H1 (cell line): ENCODE measurements around the gene OR5AR1. TPM values are rescaled to one million over a fixed set of nuclear protein-coding genes. Genes with fewer than 3 reads are reported as not detected.

ENCODE experiments used
- CBX8 ChIP-seq: fragments of 300-800, 300-1000 bp; sonication (generic); IDR thresholded peaks from 2 replicates; pipeline ENCODE4 v1.7.1; 2016; ENCODE audit warnings: low read depth, low read length, borderline replicate concordance
- CHD1 ChIP-seq: IDR thresholded peaks from 2 replicates; pipeline ENCODE4 v1.6.1; 2012; ENCODE audit warnings: low read depth, low read length, improper control_type of control experiment
- CHD2 ChIP-seq: IDR thresholded peaks from 2 replicates; pipeline ENCODE4 v1.6.1; 2012; ENCODE audit warnings: low read length, improper control_type of control experiment
- CREB1 ChIP-seq: IDR thresholded peaks from 2 replicates; pipeline ENCODE4 v1.6.1; 2012; ENCODE audit warnings: inconsistent platforms
- CTBP2 ChIP-seq: IDR thresholded peaks from 2 replicates; pipeline ENCODE4 v1.7.0; 2011; ENCODE audit warnings: borderline replicate concordance, mild to moderate bottlenecking, moderate library complexity, mixed read lengths, low read length; ENCODE audit not compliant: insufficient read depth, insufficient read length
- CTCF ChIP-seq, 3 experiments: IDR thresholded peaks; 1 replicate in 2 of 3; 2 replicates in 1 of 3; pipeline versions ENCODE4 v1.5.1 to v1.6.1; 2011; ENCODE audit warnings: low read length in 3 of 3, mild to moderate bottlenecking in 3 of 3, inconsistent platforms in 2 of 3, low read depth in 1 of 3, moderate library complexity in 1 of 3; ENCODE audit not compliant: insufficient read depth in 1 of 3; ENCODE audit errors: control extremely low read depth in 1 of 3
- EZH2 ChIP-seq: fragments of 200-600 bp; sonication (generic); IDR thresholded peaks from 2 replicates; pipeline ENCODE4 v1.7.1; 2012; ENCODE audit warnings: low read depth, mild to moderate bottlenecking, moderate library complexity, low read length, inconsistent platforms; ENCODE audit not compliant: severe bottlenecking
- FOSL1 ChIP-seq: IDR thresholded peaks from 2 replicates; pipeline ENCODE4 v1.6.1; 2011; ENCODE audit warnings: mild to moderate bottlenecking, low read depth, low read length, moderate library complexity; ENCODE audit not compliant: insufficient read depth
- HDAC2 ChIP-seq, 2 experiments: fragments of 300-600 bp in 1 of 2; sonication (generic) in 1 of 2; IDR thresholded peaks; 2 replicates each; pipeline ENCODE4 v1.6.1; 2011 to 2012; ENCODE audit warnings: low read depth in 2 of 2, low read length in 2 of 2, mild to moderate bottlenecking in 2 of 2, moderate library complexity in 2 of 2, borderline replicate concordance in 1 of 2, inconsistent platforms in 1 of 2
- KDM5A ChIP-seq: fragments of 200-600 bp; IDR thresholded peaks from 2 replicates; pipeline ENCODE4 v1.7.1; 2012; ENCODE audit warnings: mild to moderate bottlenecking, low read length, inconsistent platforms, mixed read lengths
- MAX ChIP-seq: IDR thresholded peaks from 2 replicates; pipeline ENCODE4 v1.6.1; 2012; ENCODE audit warnings: inconsistent platforms
- PHF8 ChIP-seq: fragments of 200-600 bp; sonication (generic); conservative IDR thresholded peaks from 2 replicates; pipeline ENCODE4 v1.7.1; 2012; ENCODE audit warnings: low read depth, mild to moderate bottlenecking, inconsistent platforms, low read length, moderate library complexity
- RNF2 ChIP-seq: fragments of 200-900, 300-1000 bp; sonication (generic); IDR thresholded peaks from 2 replicates; pipeline ENCODE4 v1.7.1; 2016; ENCODE audit warnings: borderline replicate concordance, low read depth, mild to moderate bottlenecking, antibody characterized with exemption, low read length; ENCODE audit not compliant: poor library complexity, severe bottlenecking; ENCODE audit errors: missing control alignments
- SIN3A ChIP-seq, 2 experiments: IDR thresholded peaks in 1 of 2; conservative IDR thresholded peaks in 1 of 2; 2 replicates each; pipeline ENCODE4 v1.6.1; 2011 to 2012; ENCODE audit warnings: low read length in 2 of 2, improper control_type of control experiment in 1 of 2, low read depth in 1 of 2, mild to moderate bottlenecking in 1 of 2
- SP2 ChIP-seq: IDR thresholded peaks from 2 replicates; pipeline ENCODE4 v1.6.1; 2012; ENCODE audit warnings: mild to moderate bottlenecking, low read length, inconsistent platforms
- SRF ChIP-seq: IDR thresholded peaks from 2 replicates; pipeline ENCODE4 v1.6.1; 2011; ENCODE audit warnings: mild to moderate bottlenecking, low read depth, low read length, moderate library complexity
- SUZ12 ChIP-seq: fragments of 200-600 bp; sonication (generic); IDR thresholded peaks from 2 replicates; pipeline ENCODE4 v1.6.1; 2012; ENCODE audit warnings: mild to moderate bottlenecking, inconsistent platforms, low read length, moderate library complexity, mixed read lengths
- TAF1 ChIP-seq: IDR thresholded peaks from 2 replicates; pipeline ENCODE4 v1.6.1; 2011; ENCODE audit warnings: mild to moderate bottlenecking, low read depth, low read length
- USF2 ChIP-seq: IDR thresholded peaks from 2 replicates; pipeline ENCODE4 v1.6.1; 2011; ENCODE audit warnings: low read length, improper control_type of control experiment
- YY1 ChIP-seq: IDR thresholded peaks from 2 replicates; pipeline ENCODE4 v1.6.1; 2011; ENCODE audit warnings: low read depth, mild to moderate bottlenecking, low read length
- ZNF274 ChIP-seq: IDR thresholded peaks from 2 replicates; pipeline ENCODE4 v1.7.0; 2012; ENCODE audit warnings: low read length, borderline replicate concordance; ENCODE audit errors: extremely low read depth
- polyA plus RNA-seq, 7 experiments: library from polyadenylated mRNA; depleted of rRNA in 3 of 7; stranded (reverse) in 5 of 7; unstranded in 2 of 7; fragments of >200 nt in 5 of 7; fragments of 200-250 nt in 2 of 7; gene quantifications; 1 replicate in 5 of 7; 2 replicates in 1 of 7; 4 replicates in 1 of 7; pipeline versions ENCODE4 v1.2.1 to v1.2.3, GENCODE V29; 2011 to 2013; ENCODE audit warnings: missing spikeins in 2 of 7, mixed read lengths in 2 of 7
- total RNA-seq: library from RNA; stranded (reverse); fragmentation: NEBNext Ultra II Directional; extraction: Animal tissue kit (Norgen Biotek cat#: 25700); gene quantifications from 2 replicates; pipeline ENCODE4 v1.2.1, GENCODE V29; 2021

The OR5AR1 gene
- total and polyA plus RNA-seq, 2 of the 8 experiments (the other 6 are each of a cell fraction or from before 2014, with no cell fraction given), result 0.12 TPM; not detected in 1

GRCh38 chr11:56659755-56660154, 3.7 kb upstream of the OR5AR1 start (continued):
- TF ChIP-seq CTCF (IDR thresholded peaks at IDR 0.05; ENCODE audit: control extremely low read depth in 1 of 3, insufficient read depth in 1 of 3, low read depth in 1 of 3, low read length in 3 of 3) (no peak), EZH2 (no peak), ZNF274 (no peak), YY1 (no peak), CHD2 (no peak), TAF1 (peak; percentile 48; the same call in 1 of the 2 replicates), CREB1 (peak; percentile 64; the same call in 1 of the 2 replicates), FOSL1 (no peak), PHF8 (no peak), RNF2 (no peak), SUZ12 (no peak), USF2 (no peak), CTBP2 (no peak), SRF (no peak), CBX8 (no peak), HDAC2 (IDR thresholded peaks at IDR 0.05; ENCODE audit: borderline replicate concordance in 1 of 2, low read depth in 2 of 2, low read length in 2 of 2) (peak; percentile 73 to 87; a peak in 2 of 4 replicates), SP2 (no peak), KDM5A (no peak), SIN3A (conservative IDR thresholded peaks at IDR 0.05 in 1 of 2, IDR thresholded peaks at IDR 0.05 in 1 of 2; ENCODE audit: low read depth in 1 of 2, low read length in 2 of 2) (no peak), MAX (no peak), CHD1 (no peak)
